ENCODE results near the gene NTM.

Gene NTM

GRCh38 chr11:132185726-132186592, 815.5 kb downstream of the NTM start:
- no peak for DNase-seq

- DNase-seq = no peak
Measured at GRCh38 chr11:132186699-132187098, 816.3 kb downstream of the NTM start.

GRCh38 chr11:132187386-132187785, 817.0 kb downstream of the NTM start:
- no peak for DNase-seq

- no peak for DNase-seq
Measured at GRCh38 chr11:132187814-132188213, 817.4 kb downstream of the NTM start.

GRCh38 chr11:132196928-132197327, 826.5 kb downstream of the NTM start:
- DNase-seq = no peak

GRCh38 chr11:132200353-132200936, 830.0 kb downstream of the NTM start:
- no peak for DNase-seq

GRCh38 chr11:132202621-132203020, 832.2 kb downstream of the NTM start:
- no peak for DNase-seq

GRCh38 chr11:132205006-132205405, 834.6 kb downstream of the NTM start:
- no peak for DNase-seq

GRCh38 chr11:132205496-132205895, 835.1 kb downstream of the NTM start:
- DNase-seq = no peak

GRCh38 chr11:132206993-132207392, 836.6 kb downstream of the NTM start:
- no peak for DNase-seq

GRCh38 chr11:132208477-132209055, 838.2 kb downstream of the NTM start:
- DNase-seq = no peak

GRCh38 chr11:132211479-132211878, 841.1 kb downstream of the NTM start:
- no peak for DNase-seq

- no peak for DNase-seq
Measured at GRCh38 chr11:132217856-132218255, 847.4 kb downstream of the NTM start.

GRCh38 chr11:132220474-132220873, 850.1 kb downstream of the NTM start:
- DNase-seq = no peak

- no peak for DNase-seq
Measured at GRCh38 chr11:132222345-132222744, 851.9 kb downstream of the NTM start.

- no peak for DNase-seq
Measured at GRCh38 chr11:132226522-132226921, 856.1 kb downstream of the NTM start.

- DNase-seq = no peak
Measured at GRCh38 chr11:132228746-132229325, 858.4 kb downstream of the NTM start.

GRCh38 chr11:132231656-132232347, 861.4 kb downstream of the NTM start:
- DNase-seq = no peak

- DNase-seq = no peak
Measured at GRCh38 chr11:132234878-132235277, 864.5 kb downstream of the NTM start.

- DNase-seq = no peak
Measured at GRCh38 chr11:132237781-132238180, 867.4 kb downstream of the NTM start.

- no peak for DNase-seq
Measured at GRCh38 chr11:132238331-132238866, 868.0 kb downstream of the NTM start.

- no peak for DNase-seq
Measured at GRCh38 chr11:132240374-132240773, 870.0 kb downstream of the NTM start.

- no peak for DNase-seq
Measured at GRCh38 chr11:132242632-132243031, 872.2 kb downstream of the NTM start.

Data from T-helper 9 cell (primary cell).